Measurements from ENCODE around the gene CXorf66.
"Not testable (repeated sequence)": the region's sequence is repeated elsewhere in the genome, so short reads cannot be mapped to it uniquely, and the experiment has no call there.

Gene CXorf66

DNA sequence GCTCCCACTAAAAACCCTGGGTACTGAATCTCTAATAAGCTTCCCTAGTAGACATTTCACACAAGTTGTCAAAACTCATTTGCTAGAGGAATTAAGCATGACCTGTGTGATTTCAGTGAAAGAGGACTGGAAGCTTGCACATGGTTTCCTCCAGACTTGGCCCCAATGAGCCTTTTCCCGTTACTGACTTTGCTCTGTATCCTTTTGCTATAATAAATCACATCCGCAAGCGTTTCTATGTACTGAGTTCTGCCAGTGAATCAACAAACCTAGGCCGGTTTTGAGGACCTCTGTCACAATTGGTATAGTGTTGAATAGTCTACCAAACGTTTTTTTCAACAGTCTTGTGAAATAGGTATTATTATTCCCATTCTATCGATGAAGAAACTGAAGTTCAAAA is 40.6 kb downstream of the CXorf66 start:
- DNase-seq (ENCODE audit: low read depth) = no peak

DNA sequence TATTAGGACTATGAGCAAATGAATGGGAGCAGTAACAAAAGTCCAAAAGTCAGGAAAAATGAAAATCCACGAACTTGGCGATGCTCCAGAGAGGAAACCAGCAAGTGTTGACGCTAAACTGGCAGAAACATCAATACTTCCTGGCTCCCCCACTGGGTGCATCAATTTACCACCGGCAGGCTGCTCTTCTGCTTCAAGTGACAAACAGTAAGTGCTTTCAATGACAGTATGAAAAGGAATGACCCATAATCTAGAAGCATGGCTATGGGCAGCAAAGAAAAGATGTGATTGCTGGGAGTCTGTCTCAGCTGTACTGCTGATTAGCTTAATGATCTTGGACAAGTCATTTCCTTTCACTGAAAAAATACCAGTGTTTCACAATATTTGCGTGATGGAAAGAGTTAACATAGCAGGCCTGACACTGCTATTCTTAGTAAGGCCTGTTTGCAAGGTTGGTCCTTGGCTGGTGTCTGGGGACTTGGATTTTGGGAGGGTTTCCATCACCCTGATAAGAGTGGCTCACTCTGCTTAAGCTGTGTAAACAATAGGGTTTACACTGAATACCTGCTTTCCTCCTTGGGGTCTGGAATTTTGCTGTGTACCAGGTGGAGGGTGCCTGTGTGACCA is 41.1 kb downstream of the CXorf66 start:
- DNase-seq (ENCODE audit: low read depth) = no peak

DNA sequence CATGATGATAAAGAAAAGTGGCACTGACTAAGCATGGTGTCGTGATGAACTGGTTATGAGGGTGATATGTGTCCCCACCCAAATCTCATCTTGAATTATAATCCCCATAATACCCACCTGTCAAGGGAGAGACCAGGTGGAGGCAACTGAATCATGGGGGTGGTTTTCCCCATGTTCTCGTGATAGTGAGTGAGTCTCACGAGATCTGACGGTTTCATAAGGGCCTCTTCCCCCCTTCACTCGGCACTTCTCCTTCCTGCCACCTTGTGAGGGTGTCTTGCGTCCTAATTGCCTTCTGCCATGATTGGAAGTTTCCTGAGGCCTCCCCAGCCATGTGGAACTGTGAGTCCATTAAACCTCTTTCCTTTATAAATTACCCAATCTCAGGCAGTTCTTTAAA is 44.2 kb downstream of the CXorf66 start:
- not testable (repeated sequence) for DNase-seq (ENCODE audit: low read depth)

DNA sequence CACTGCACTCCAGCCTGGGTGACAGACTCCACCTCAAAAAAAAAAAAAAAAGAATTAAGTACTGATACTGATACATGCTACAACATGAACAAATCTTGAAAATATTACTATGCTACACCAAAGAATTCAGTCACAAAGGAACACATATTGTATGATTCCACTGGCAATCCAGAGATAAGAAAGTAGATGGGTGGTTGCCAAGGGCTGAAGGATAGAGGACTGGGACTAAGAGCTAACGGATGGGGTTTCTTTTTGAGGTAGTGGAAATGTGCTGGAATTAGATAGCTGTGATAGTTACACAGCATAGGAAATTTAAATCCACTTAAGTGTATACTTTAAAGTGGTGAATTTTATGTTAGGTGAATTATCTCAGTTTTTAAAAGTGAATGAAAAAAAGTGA is 45.0 kb downstream of the CXorf66 start:
- DNase-seq (ENCODE audit: low read depth) = no peak

DNA sequence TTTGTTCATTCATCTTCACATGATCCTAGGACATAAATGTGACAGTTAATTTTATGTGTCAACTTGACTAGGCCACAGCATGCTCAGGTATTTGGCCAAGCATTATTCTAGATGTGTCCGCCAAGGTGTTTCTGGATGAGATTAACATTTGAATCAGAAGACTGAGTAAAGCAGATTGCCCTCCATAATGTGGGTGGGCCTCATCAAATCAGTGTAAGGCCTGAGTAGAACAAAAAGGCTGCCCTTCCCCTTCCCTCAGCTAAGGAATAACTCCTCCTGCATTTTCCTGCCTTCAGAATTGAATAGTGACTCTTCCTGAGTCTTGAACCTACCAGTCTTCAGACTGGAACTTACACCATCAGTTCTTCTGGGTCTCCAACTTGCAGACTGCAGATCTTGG is 50.9 kb downstream of the CXorf66 start:
- no peak for DNase-seq (ENCODE audit: low read depth)

DNA sequence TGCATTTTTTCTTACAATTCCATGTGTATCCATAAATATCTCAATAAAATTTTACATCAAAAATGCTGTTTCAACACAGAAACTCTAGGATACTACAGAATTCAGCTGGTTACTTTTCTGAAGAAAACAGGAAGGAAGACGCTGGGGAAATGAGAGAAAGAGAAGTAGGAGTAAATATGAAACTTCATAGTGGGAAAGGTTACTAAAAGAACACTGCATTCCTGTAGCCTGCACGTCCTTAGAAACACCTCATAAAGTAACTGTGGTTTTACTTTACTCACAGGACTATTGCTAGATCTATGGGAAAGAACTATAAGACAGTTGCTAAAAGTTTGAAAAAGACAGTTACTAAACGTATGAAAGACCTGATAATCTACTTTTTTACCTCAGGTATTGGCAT is 55.6 kb downstream of the CXorf66 start:
- DNase-seq (ENCODE audit: low read depth) = no peak

DNA sequence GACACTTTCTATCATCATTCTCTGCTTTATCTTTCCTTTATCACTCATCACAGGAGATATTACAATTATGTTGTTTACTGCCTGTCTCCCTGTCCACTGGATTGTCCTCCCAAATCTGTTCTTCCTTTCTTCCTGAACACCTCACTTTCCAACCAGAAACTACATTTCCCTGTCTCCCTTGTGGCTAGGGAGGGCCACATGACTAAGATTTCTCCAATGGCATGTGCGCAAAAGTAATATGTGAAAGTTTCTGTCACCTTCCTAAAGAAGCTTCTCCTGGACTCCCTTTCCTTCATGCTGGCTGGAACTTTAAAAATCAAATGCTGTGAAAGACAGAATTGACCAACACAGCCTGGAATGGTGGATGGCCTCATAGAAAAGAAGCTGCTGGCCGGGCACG is 58.2 kb downstream of the CXorf66 start:
- DNase-seq (ENCODE audit: low read depth) = no peak

DNA sequence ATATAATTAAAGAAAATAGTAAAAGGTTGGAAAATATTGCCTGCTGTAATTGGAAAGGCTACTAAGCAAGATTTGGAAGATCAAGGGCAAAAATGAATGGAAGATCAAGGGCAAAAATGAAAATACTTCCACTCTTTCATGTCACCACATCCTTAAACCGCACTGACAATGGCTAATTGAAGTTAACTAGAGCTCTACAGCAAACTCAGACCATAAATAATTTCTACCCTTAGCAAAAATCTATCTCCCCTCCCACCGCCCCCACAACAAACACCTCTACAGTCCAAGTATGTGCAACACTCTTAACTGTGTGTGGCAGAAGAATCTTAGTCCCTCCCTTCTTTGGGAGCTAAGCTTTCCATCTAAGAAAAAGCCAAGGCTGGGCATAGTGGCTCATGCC is 59.6 kb downstream of the CXorf66 start:
- DNase-seq (ENCODE audit: low read depth) = no peak
